GM18909 (cell line): Measurements from ENCODE around the gene PEA15.

Experiments used
- ATAC-seq: cut with Tn5 transposase; IDR thresholded peaks from one replicate; pipeline ENCODE4 v1.9.1; 2021; ENCODE audit warnings: mild to moderate bottlenecking; ENCODE audit not compliant: unreplicated experiment, poor library complexity

Gene PEA15

DNA sequence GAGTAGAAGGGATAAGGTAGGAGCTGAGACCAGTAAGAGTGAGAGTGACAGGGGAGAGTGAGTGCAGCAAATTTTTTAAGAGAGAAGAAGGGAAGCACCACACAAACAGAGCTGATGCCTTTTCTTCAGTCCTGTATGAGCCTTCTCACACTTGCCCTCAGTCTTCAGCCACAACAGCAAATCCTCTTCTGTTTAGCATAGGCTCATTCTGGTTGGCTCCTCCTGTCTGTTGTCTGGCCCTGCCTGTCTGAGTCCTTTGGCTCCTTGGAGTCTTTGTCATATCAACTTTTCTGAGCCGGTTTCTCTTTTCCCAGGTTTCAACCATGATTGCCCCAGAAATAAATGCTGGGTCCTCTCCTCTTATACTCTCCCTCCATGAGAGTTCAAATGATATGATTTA lies 27.5 kb upstream of the PEA15 start:
- no peak for ATAC-seq

GRCh38 chr1:160178731-160179130 lies 26.5 kb upstream of the PEA15 start:
- no peak for ATAC-seq

DNA sequence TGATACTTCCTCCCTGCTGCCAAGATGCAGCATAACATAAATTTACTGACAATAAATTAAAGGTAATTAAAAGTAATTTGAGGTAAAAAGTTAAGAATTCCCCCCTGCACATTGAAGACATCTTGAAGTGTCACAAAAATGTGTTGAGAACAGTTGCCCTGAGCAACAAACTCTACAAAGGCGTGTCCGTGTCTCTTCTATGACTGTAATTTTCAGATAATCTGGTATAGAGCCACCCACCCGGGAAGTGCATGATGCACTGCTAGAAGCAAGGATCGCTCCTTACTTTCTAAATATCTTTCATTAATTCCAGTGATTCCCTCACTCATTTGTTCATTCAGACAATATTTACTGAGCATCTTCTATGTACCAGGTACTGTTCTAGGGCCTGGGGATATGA lies 25.8 kb upstream of the PEA15 start:
- no peak for ATAC-seq

- no peak for ATAC-seq
Observed at GRCh38 chr1:160186246-160186645, 18.9 kb upstream of the PEA15 start.

DNA sequence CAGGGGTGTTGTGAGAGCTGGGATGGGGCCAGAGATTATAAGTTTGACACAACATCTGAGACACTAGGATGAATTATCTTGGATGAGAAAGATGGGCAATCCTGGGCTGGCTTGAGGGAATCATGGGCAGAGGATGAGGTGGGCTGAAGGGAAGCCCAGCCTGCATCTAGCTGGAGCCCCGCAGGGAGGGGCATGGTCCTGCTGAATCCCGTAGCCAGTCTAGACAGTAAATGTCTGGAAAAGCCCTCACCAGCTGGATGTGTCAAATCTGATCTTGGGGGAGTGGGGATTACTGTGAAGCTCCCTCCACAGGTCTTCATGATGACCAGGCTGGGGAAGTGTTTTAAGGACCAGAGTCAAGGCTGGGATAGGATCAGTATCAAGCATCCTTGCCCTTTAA lies 18.5 kb upstream of the PEA15 start:
- no peak for ATAC-seq

DNA sequence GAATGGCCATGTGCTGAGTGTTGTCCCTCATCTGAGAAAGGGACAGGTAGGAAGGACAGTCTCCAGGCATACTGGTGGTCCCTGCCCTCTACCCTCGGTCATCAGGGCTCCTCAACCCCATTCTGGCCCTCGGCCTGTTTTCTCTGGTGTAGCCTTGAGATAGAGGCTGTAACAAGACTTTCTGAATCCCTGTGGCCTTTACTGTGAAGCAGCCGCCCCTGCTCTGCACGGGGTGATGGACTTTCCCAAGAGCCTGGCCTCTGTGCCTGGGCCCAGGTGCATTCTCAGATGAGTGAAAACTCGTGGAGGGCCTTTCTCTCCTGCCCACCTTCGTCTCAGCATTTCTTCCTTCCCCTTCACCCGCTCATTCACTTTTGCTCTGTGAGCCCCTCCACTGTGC lies 17.8 kb upstream of the PEA15 start:
- no peak for ATAC-seq

- ATAC-seq = no peak
Observed at GRCh38 chr1:160188341-160188740, 16.8 kb upstream of the PEA15 start.

GRCh38 chr1:160189649-160190625 lies 15.2 kb upstream of the PEA15 start, which contains the start of gene CASQ1:
Gene CASQ1, plus strand, starts transcription at chr1:160190575. Its CDS starts 177 bp downstream, at chr1:160190752.
- no peak for ATAC-seq

- no peak for ATAC-seq
Observed at GRCh38 chr1:160191756-160192155, 13.4 kb upstream of the PEA15 start.

DNA sequence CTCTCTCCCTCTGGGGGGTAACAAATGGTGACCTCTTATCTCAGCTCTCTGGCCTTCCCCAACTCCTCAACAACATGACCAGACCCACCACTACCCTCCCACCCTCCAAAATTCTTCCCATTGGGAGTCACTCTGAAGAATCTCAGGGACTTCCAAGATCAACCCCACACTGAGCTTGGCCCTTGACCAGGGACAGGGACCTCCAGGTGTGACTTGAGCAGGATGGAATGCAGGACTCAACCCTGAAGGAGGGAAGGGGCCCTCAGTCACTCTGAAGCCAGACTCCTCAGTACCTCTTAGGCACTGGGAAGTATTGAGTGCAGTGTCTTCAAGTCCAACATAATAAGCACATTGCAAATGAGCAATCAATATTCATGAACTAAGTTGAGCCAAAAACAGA lies 12.9 kb upstream of the PEA15 start:
- no peak for ATAC-seq

DNA sequence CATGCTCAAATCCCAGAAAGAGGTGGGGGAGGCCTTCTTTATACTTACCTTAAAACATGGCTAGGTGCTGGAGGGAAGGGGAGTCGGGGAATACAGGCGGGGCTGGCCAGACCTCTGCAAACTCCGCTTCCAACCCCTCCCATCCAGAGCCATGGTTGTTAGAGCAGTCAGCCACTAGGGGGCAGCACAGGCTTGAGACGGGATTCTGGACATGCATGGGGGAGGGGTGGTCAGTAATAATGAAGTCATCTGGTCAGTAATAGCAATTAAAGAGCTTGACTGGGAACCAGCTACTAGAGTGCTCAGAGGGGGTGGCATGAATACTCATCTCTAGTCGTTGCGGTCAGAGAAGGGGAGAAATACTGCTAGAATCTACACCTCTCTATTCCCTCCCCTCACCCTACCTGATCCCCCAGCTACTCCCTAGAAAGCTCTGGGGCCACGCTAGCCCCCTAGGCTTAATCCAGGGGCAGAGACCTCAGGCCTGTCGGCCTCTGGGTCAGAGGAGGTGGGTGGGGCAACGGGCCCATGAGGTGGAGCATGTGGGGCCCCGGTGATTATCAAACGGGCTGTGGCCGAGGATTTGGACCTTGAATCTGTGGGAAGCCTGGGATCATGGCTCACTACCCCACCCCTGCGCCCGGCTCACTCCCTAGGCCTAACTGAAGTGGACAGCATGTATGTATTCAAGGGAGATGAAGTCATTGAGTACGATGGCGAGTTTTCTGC lies 11.9 kb upstream of the PEA15 start:
- peak; percentile 73 for ATAC-seq

- no peak for ATAC-seq
Observed at GRCh38 chr1:160193832-160194736, 11.1 kb upstream of the PEA15 start.

- no peak for ATAC-seq
Observed at GRCh38 chr1:160194737-160195059, 10.5 kb upstream of the PEA15 start.

- no peak for ATAC-seq
Observed at GRCh38 chr1:160196143-160196542, 9.0 kb upstream of the PEA15 start.

- no peak for ATAC-seq
Observed at GRCh38 chr1:160197231-160197630, 8.0 kb upstream of the PEA15 start.

- ATAC-seq = no peak
Observed at GRCh38 chr1:160200786-160201185, 4.4 kb upstream of the PEA15 start.

- peak; percentile 63 for ATAC-seq
Observed at GRCh38 chr1:160204526-160205241, 500 bp upstream of the PEA15 start.

DNA sequence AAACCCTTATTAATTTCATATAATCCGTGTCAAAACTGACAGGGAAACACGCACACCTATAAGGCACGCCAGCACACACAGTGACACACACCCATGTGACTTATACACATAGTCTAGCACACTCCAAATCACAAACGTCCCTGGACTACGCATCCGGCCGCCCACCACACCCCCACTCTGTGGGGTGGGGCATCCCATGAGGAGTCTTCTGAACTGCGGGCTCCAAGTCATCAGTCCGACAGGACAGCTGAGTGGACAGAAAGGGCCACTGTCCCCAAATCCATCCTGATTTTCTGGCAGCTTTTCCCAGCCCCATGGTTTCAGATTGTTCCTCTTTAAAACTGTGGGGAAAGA lies 829 bp downstream of the PEA15 start:
- peak; percentile 40 for ATAC-seq

GRCh38 chr1:160206421-160207117 lies 1.4 kb downstream of the PEA15 start:
- no peak for ATAC-seq
